OCI-LY1 (cell line): ENCODE data around the gene SH2B2.

Experiments used
- H2AFZ ChIP-seq: fragments of 200-600 bp; sonication (generic), shearing (Covaris generic); 2 replicates; pipeline ENCODE4 v1.6.0; 2014; ENCODE audit warnings: antibody characterized with exemption, mild to moderate bottlenecking, low read length
- H3F3A ChIP-seq: fragments of 200-600 bp; sonication (generic), shearing (Covaris generic); 2 replicates; pipeline ENCODE4 v1.6.0; 2014; ENCODE audit warnings: mild to moderate bottlenecking, antibody characterized with exemption, low read length, moderate library complexity; ENCODE audit not compliant: insufficient read depth
- H3K27ac ChIP-seq: fragments of 200-600 bp; sonication (generic); 2 replicates; pipeline ENCODE4 v1.5.1; 2014; ENCODE audit warnings: low read length, mixed run types, mild to moderate bottlenecking, low read depth; ENCODE audit not compliant: poor library complexity, severe bottlenecking
- H3K27me3 ChIP-seq: fragments of 200-600 bp; sonication (generic); 2 replicates; pipeline ENCODE4 v1.6.0; 2014; ENCODE audit warnings: antibody characterized with exemption, mild to moderate bottlenecking, low read length, moderate library complexity; ENCODE audit not compliant: insufficient read depth
- H3K36me3 ChIP-seq: fragments of 200-600 bp; sonication (generic); 2 replicates; pipeline ENCODE4 v1.6.1; 2014; ENCODE audit warnings: mild to moderate bottlenecking, antibody characterized with exemption, low read length, moderate library complexity, mixed read lengths; ENCODE audit not compliant: insufficient read depth
- H3K4me1 ChIP-seq: fragments of 200-600 bp; sonication (generic); 2 replicates; pipeline ENCODE4 v1.5.1; 2014; ENCODE audit warnings: mild to moderate bottlenecking, low read length, moderate library complexity; ENCODE audit not compliant: insufficient read depth, severe bottlenecking
- H3K4me2 ChIP-seq: fragments of 200-600 bp; sonication (generic), shearing (Covaris generic); 2 replicates; pipeline ENCODE4 v1.6.1; 2014; ENCODE audit warnings: low read length
- H3K4me3 ChIP-seq: fragments of 200-600 bp; sonication (generic); 2 replicates; pipeline ENCODE4 v1.5.1; 2014; ENCODE audit warnings: low read length, low read depth, mild to moderate bottlenecking, mixed read lengths; ENCODE audit not compliant: poor library complexity, severe bottlenecking
- H3K79me2 ChIP-seq: fragments of 200-600 bp; shearing (Covaris generic); 2 replicates; pipeline ENCODE4 v1.6.1; 2016; ENCODE audit warnings: mixed run types, low read length, mixed read lengths; ENCODE audit not compliant: insufficient read depth
- H3K9ac ChIP-seq: fragments of 200-600 bp; sonication (generic), shearing (Covaris generic); 2 replicates; pipeline ENCODE4 v1.6.1; 2014; ENCODE audit warnings: mild to moderate bottlenecking, low read length, mixed read lengths
- H3K9me2 ChIP-seq: fragments of 200-600 bp; sonication (generic), shearing (Covaris generic); 2 replicates; pipeline ENCODE4 v1.6.1; 2014; ENCODE audit warnings: low read depth, mild to moderate bottlenecking, low read length, mixed read lengths
- H3K9me3 ChIP-seq: fragments of 200-600 bp; shearing (Covaris generic); 2 replicates; pipeline ENCODE4 v1.6.1; 2014; ENCODE audit warnings: low read length, mixed read lengths
- H4K20me1 ChIP-seq: fragments of 200-600 bp; sonication (generic), shearing (Covaris generic); 2 replicates; pipeline ENCODE4 v1.6.0; 2016; ENCODE audit warnings: mild to moderate bottlenecking, low read length; ENCODE audit not compliant: insufficient read depth
- CTCF ChIP-seq: fragments of 200-600 bp; sonication (generic), shearing (Covaris generic); IDR thresholded peaks from 2 replicates; pipeline ENCODE4 v1.5.1; 2017; ENCODE audit warnings: mild to moderate bottlenecking, antibody characterized with exemption, low read length, moderate library complexity, mixed read lengths
- EZH2 ChIP-seq: fragments of 200-600 bp; sonication (generic), shearing (Covaris generic); IDR thresholded peaks from 2 replicates; pipeline ENCODE4 v1.8.0; 2017; ENCODE audit warnings: borderline replicate concordance, mixed run types, mild to moderate bottlenecking, antibody characterized with exemption, low read length, moderate library complexity, mixed read lengths

Gene SH2B2

GRCh38 chr7:102253973-102254370, 32.7 kb upstream of the SH2B2 start:
- no peak for TF ChIP-seq CTCF
- no peak for TF ChIP-seq EZH2
- H3K27ac ChIP-seq = no peak overlapping the region
- H4K20me1 ChIP-seq = no peaks in the 10 kb centered on the region
- no peak overlapping the region for H3K4me3 ChIP-seq
- no peaks in the 10 kb centered on the region for H3F3A ChIP-seq
- no peak overlapping the region for H3K9ac ChIP-seq
- H3K4me1 ChIP-seq = peaks cover 40% of the 10 kb centered on the region
- no peaks in the 10 kb centered on the region for H3K79me2 ChIP-seq
- H3K4me2 ChIP-seq = no peak overlapping the region
- H3K9me2 ChIP-seq = no peaks in the 10 kb centered on the region
- H3K27me3 ChIP-seq = no peaks in the 10 kb centered on the region
- no peaks in the 10 kb centered on the region for H3K9me3 ChIP-seq
- H2AFZ ChIP-seq = no peak overlapping the region
- peaks cover 29% of the 10 kb centered on the region for H3K36me3 ChIP-seq

GRCh38 chr7:102254521-102254920, 32.1 kb upstream of the SH2B2 start:
- Histone ChIP-seq H3K9ac (no peak overlapping the region), H2AFZ (no peak overlapping the region), H4K20me1 (no peaks in the 10 kb centered on the region), H3F3A (no peaks in the 10 kb centered on the region), H3K79me2 (no peaks in the 10 kb centered on the region), H3K27ac (no peak overlapping the region), H3K27me3 (no peaks in the 10 kb centered on the region), H3K4me2 (no peak overlapping the region), H3K9me2 (no peaks in the 10 kb centered on the region), H3K4me3 (no peak overlapping the region), H3K36me3 (peaks cover 24% of the 10 kb centered on the region; the same call in 1 of the 2 replicates), H3K9me3 (no peaks in the 10 kb centered on the region), H3K4me1 (peaks cover 34% of the 10 kb centered on the region)
- TF ChIP-seq CTCF = no peak
- TF ChIP-seq EZH2 = no peak

GRCh38 chr7:102255501-102255900, 31.2 kb upstream of the SH2B2 start:
- H2AFZ ChIP-seq = no peak overlapping the region
- no peak overlapping the region for H3K9ac ChIP-seq
- no peaks in the 10 kb centered on the region for H3K9me3 ChIP-seq
- no peak overlapping the region for H3K4me3 ChIP-seq
- TF ChIP-seq CTCF (no peak), EZH2 (no peak)
- peaks cover 14% of the 10 kb centered on the region; the same call in 1 of the 2 replicates for H3K36me3 ChIP-seq
- peaks cover 24% of the 10 kb centered on the region for H3K4me1 ChIP-seq
- no peaks in the 10 kb centered on the region for H3K27me3 ChIP-seq
- H4K20me1 ChIP-seq = no peaks in the 10 kb centered on the region
- no peak overlapping the region for H3K4me2 ChIP-seq
- no peaks in the 10 kb centered on the region for H3K9me2 ChIP-seq
- no peaks in the 10 kb centered on the region for H3K79me2 ChIP-seq
- H3F3A ChIP-seq = no peaks in the 10 kb centered on the region
- no peak overlapping the region for H3K27ac ChIP-seq
